Measurements from ENCODE around the gene PDX1.

PDX1 gene

GRCh38 chr13:27915301-27916207 is 4.2 kb upstream of the PDX1 start:
- H3K36me3 ChIP-seq (ENCODE audit: control insufficient read depth in 2 of 2, insufficient read depth in 2 of 2, low read length in 2 of 2) = no peaks in the 10 kb centered on the region
- no peaks in the 10 kb centered on the region for H3K9me3 ChIP-seq (ENCODE audit: control insufficient read depth in 2 of 2, low read length in 2 of 2)
- H3K27me3 ChIP-seq (ENCODE audit: control insufficient read depth in 1 of 2, insufficient read depth in 2 of 2, low read length in 2 of 2) = peaks cover 50 to 58% of the 10 kb centered on the region in 2 donors
- H3K9ac ChIP-seq (ENCODE audit: low read length in 2 of 2) = no peak overlapping the region
- no peak overlapping the region for H3K4me3 ChIP-seq (ENCODE audit: low read length in 2 of 2)
- H3K27ac ChIP-seq (ENCODE audit: low read length) = no peak overlapping the region
- H3K4me1 ChIP-seq (ENCODE audit: control insufficient read depth, insufficient read depth, low read length) = peaks cover 22% of the 10 kb centered on the region

DNA sequence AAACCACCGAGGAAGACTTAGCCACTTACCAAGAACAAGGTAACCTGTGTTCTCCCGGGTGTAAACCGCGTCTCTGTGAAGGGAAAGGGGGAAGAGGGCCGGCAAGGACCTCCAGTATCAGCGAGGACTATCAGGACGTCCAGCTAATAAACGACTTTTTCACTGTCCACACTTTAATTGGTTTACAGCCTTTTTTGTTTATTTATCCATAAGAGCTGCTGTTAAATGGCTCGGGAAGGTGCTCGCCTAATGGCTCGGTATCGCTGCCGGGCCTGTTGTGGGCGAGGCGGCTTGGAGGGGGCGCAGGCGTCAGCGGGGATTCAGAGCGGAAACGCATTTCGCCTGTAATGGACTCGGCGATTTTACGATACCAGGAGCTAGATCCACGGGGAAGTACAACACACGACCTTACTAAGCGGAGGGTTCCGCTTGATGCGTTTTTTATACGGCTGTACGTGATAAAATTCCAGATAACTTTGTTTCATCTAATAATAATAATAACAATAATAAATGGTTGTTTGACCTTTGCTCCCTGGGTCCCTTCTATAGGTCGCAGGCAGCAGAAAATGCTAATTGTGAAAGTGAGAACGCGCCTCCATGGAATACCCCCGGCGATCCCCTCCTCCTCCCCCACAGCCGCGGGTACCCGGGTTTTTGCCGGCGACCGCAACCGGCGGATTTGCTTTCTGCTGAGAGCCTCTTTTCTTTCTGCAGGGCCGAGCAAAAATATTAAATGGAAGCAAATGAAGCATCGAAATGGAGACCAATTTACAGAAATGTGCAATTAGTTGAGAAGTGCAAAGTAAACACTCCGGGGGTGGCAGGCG is 2.5 kb upstream of the PDX1 start:
- H3K36me3 ChIP-seq (ENCODE audit: control insufficient read depth in 2 of 2, insufficient read depth in 2 of 2, low read length in 2 of 2) = no peaks in the 10 kb centered on the region
- no peaks in the 10 kb centered on the region for H3K9me3 ChIP-seq (ENCODE audit: control insufficient read depth in 2 of 2, low read length in 2 of 2)
- H3K27ac ChIP-seq (ENCODE audit: low read length) = no peak overlapping the region
- H3K9ac ChIP-seq (ENCODE audit: low read length in 2 of 2) = no peak overlapping the region
- H3K27me3 ChIP-seq (ENCODE audit: control insufficient read depth in 1 of 2, insufficient read depth in 2 of 2, low read length in 2 of 2) = peaks cover 68 to 71% of the 10 kb centered on the region in 2 donors
- no peak overlapping the region for H3K4me3 ChIP-seq (ENCODE audit: low read length in 2 of 2)
- peaks cover 38% of the 10 kb centered on the region for H3K4me1 ChIP-seq (ENCODE audit: control insufficient read depth, insufficient read depth, low read length)

DNA sequence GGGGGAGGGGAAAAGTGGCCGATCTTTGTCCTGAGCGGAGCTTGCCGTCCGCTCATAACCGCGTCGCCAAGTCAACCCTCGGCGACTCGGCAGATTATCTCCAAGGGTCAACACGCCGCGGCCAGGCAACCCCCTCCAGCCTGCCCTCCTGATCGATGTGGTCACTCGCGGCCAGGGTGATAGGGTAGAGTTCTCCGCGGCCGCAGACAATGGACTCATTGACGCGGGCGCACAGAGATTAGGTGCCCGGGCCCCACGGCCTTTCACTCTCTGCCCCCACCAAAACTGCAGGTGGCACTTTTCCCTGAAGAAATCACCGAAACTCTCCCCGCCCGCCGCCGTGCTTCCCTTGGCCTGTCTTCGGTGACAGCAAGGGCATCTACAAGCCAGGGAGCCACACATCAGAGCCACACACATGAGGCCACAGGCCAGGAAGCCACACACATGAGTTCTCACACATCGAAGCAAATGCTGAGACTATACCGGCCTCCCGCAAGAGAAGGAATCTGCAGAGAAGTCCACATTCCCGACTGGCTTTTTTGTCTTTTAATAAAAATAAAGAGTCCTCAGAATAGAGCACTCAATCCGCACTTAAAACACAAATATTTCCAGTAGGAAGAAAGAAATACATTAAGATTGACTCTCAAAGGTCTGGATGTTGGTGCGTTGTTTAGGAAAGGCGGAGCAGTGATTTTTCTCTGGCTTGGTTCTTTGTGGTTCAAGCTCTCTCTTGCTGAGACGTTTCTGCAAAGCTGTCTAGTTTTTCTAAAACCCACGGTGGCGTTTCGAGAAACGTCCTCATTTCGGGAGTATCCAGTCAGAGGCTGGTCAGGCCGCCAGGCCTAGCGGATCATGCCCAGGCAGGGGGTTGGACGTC is 1.5 kb upstream of the PDX1 start:
- no peaks in the 10 kb centered on the region for H3K9me3 ChIP-seq (ENCODE audit: control insufficient read depth in 2 of 2, low read length in 2 of 2)
- no peaks in the 10 kb centered on the region for H3K36me3 ChIP-seq (ENCODE audit: control insufficient read depth in 2 of 2, insufficient read depth in 2 of 2, low read length in 2 of 2)
- H3K4me1 ChIP-seq (ENCODE audit: control insufficient read depth, insufficient read depth, low read length) = peaks cover 38% of the 10 kb centered on the region
- H3K9ac ChIP-seq (ENCODE audit: low read length in 2 of 2) = no peak overlapping the region
- peaks cover 77 to 81% of the 10 kb centered on the region in 2 donors for H3K27me3 ChIP-seq (ENCODE audit: control insufficient read depth in 1 of 2, insufficient read depth in 2 of 2, low read length in 2 of 2)
- H3K27ac ChIP-seq (ENCODE audit: low read length) = no peak overlapping the region
- no peak overlapping the region for H3K4me3 ChIP-seq (ENCODE audit: low read length in 2 of 2)

- H3K36me3 ChIP-seq (ENCODE audit: control insufficient read depth in 2 of 2, insufficient read depth in 2 of 2, low read length in 2 of 2) = no peaks in the 10 kb centered on the region
- no peaks in the 10 kb centered on the region for H3K9me3 ChIP-seq (ENCODE audit: control insufficient read depth in 2 of 2, low read length in 2 of 2)
- H3K9ac ChIP-seq (ENCODE audit: low read length in 2 of 2) = no peak overlapping the region
- H3K27ac ChIP-seq (ENCODE audit: low read length) = no peak overlapping the region
- H3K27me3 ChIP-seq (ENCODE audit: control insufficient read depth in 1 of 2, insufficient read depth in 2 of 2, low read length in 2 of 2) = peaks cover 78 to 89% of the 10 kb centered on the region in 2 donors
- peaks cover 39% of the 10 kb centered on the region for H3K4me1 ChIP-seq (ENCODE audit: control insufficient read depth, insufficient read depth, low read length)
- no peak overlapping the region for H3K4me3 ChIP-seq (ENCODE audit: low read length in 2 of 2)
Observed at GRCh38 chr13:27918918-27919658, 712 bp upstream of the PDX1 start.

- Histone ChIP-seq H3K4me1 (ENCODE audit: control insufficient read depth, insufficient read depth, low read length) (peaks cover 42% of the 10 kb centered on the region), H3K27ac (ENCODE audit: low read length) (no peak overlapping the region), H3K4me3 (ENCODE audit: low read length in 2 of 2) (peak overlapping the region in 1 of 2 donors; percentile 68)
Observed at GRCh38 chr13:27919659-27919933, 204 bp upstream of the PDX1 start.

GRCh38 chr13:27920677-27921420 is 1.0 kb downstream of the PDX1 start:
- H3K4me1 ChIP-seq (ENCODE audit: control insufficient read depth, insufficient read depth, low read length) = peaks cover 42% of the 10 kb centered on the region
- no peak overlapping the region for H3K9ac ChIP-seq (ENCODE audit: low read length in 2 of 2)
- peaks cover 74 to 91% of the 10 kb centered on the region in 2 donors for H3K27me3 ChIP-seq (ENCODE audit: control insufficient read depth in 1 of 2, insufficient read depth in 2 of 2, low read length in 2 of 2)
- H3K36me3 ChIP-seq (ENCODE audit: control insufficient read depth in 2 of 2, insufficient read depth in 2 of 2, low read length in 2 of 2) = no peaks in the 10 kb centered on the region
- no peak overlapping the region for H3K27ac ChIP-seq (ENCODE audit: low read length)
- no peaks in the 10 kb centered on the region for H3K9me3 ChIP-seq (ENCODE audit: control insufficient read depth in 2 of 2, low read length in 2 of 2)
- peak overlapping the region; percentile 54 to 68 for H3K4me3 ChIP-seq (ENCODE audit: low read length in 2 of 2)

More at GRCh38 chr13:27919659-27919933, 204 bp upstream of the PDX1 start:
- Histone ChIP-seq H3K9me3 (ENCODE audit: control insufficient read depth in 2 of 2, low read length in 2 of 2) (no peaks in the 10 kb centered on the region), H3K27me3 (ENCODE audit: control insufficient read depth in 1 of 2, insufficient read depth in 2 of 2, low read length in 2 of 2) (peaks cover 77 to 93% of the 10 kb centered on the region in 2 donors), H3K36me3 (ENCODE audit: control insufficient read depth in 2 of 2, insufficient read depth in 2 of 2, low read length in 2 of 2) (no peaks in the 10 kb centered on the region), H3K9ac (ENCODE audit: low read length in 2 of 2) (no peak overlapping the region)

GRCh38 chr13:27921421-27921960 is 1.7 kb downstream of the PDX1 start:
- H3K36me3 ChIP-seq (ENCODE audit: control insufficient read depth in 2 of 2, insufficient read depth in 2 of 2, low read length in 2 of 2) = no peaks in the 10 kb centered on the region
- peak overlapping the region; percentile 54 to 68 for H3K4me3 ChIP-seq (ENCODE audit: low read length in 2 of 2)
- peaks cover 73 to 93% of the 10 kb centered on the region in 2 donors for H3K27me3 ChIP-seq (ENCODE audit: control insufficient read depth in 1 of 2, insufficient read depth in 2 of 2, low read length in 2 of 2)
- H3K4me1 ChIP-seq (ENCODE audit: control insufficient read depth, insufficient read depth, low read length) = peaks cover 42% of the 10 kb centered on the region
- no peak overlapping the region for H3K27ac ChIP-seq (ENCODE audit: low read length)
- no peak overlapping the region for H3K9ac ChIP-seq (ENCODE audit: low read length in 2 of 2)
- H3K9me3 ChIP-seq (ENCODE audit: control insufficient read depth in 2 of 2, low read length in 2 of 2) = no peaks in the 10 kb centered on the region

DNA sequence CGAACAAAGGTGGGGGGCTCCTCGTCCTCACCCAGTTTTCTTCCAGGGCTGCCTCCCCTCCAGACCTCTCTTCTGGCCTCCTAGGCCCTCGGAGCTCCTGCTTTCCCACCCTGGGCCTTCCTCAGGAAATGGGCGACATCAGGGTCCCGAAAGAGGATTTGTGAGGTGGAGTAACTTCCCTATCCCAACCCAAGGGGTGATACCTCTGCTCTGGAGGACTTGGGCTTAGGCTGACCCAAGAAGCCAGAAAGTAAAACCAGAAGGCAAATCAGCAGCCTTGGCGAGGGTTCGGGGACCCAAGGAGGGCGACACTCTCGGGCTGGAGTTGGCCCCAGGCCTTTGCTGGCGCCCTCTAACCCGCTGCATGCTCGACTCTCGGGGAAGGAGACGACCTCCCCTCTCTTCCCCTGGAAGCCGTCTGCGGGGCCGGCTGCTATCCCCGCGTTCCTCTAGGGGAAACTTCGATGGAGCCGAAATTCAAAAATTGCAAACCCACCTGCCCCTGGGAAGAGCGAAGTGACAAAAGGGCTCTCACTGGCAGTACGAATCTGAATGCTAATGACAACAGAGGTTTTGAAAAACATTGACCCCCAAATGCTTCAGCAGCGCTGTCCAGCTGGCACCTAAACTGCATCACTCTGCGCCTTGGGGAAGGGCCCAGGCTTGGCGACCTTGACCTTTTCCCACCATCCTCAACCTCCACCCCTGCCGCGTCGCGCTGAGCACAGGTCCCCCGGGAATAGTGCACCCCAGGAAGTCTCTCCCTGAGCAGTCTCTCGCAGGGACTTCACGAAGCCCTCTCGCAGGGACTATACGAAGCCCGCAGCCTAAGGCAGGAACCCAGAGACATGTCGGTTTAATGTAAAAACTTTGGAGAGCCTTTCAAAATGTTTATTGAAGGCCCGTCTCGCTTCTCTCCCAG is 2.4 kb downstream of the PDX1 start:
- H3K27me3 ChIP-seq (ENCODE audit: control insufficient read depth in 1 of 2, insufficient read depth in 2 of 2, low read length in 2 of 2) = peaks cover 76 to 93% of the 10 kb centered on the region in 2 donors
- no peaks in the 10 kb centered on the region for H3K36me3 ChIP-seq (ENCODE audit: control insufficient read depth in 2 of 2, insufficient read depth in 2 of 2, low read length in 2 of 2)
- H3K4me3 ChIP-seq (ENCODE audit: low read length in 2 of 2) = no peak overlapping the region
- no peak overlapping the region for H3K27ac ChIP-seq (ENCODE audit: low read length)
- H3K9me3 ChIP-seq (ENCODE audit: control insufficient read depth in 2 of 2, low read length in 2 of 2) = no peaks in the 10 kb centered on the region
- no peak overlapping the region for H3K9ac ChIP-seq (ENCODE audit: low read length in 2 of 2)
- peaks cover 38% of the 10 kb centered on the region for H3K4me1 ChIP-seq (ENCODE audit: control insufficient read depth, insufficient read depth, low read length)
